Natural killer cell treated with Interleukin-12 subunit alpha and Interleukin-12 subunit beta and Interleukin-15 and Interleukin-18, amount 100 ng/mL, for 72 hours (primary cell): ENCODE data around the gene CDY2A. TPM values are rescaled to one million over a fixed set of nuclear protein-coding genes. Genes with fewer than 3 reads are reported as not detected.
"Not testable (repeated sequence)": the region's sequence is repeated elsewhere in the genome, so short reads cannot be mapped to it uniquely, and the experiment has no call there.

Experiments
- ATAC-seq, 2 donors: fragments of 150-1000 bp; cut with Tn5 transposase in 1 of 2; sonication (Bioruptor Pico), chemical (Tn5 transposase) in 1 of 2; 2 replicates each; pipeline ENCODE4 v1.10.0; 2021
- DNase-seq: peaks from one replicate; pipeline ENCODE4 v3.0.0; 2022; ENCODE audit warnings: low spot score
- H3K27ac Mint-ChIP-seq, 2 donors: 1 replicate in 1 of 2; 2 replicates in 1 of 2; pipeline ENCODE4 v1.8.0; 2022; ENCODE audit warnings: mixed read lengths in 2 of 2, mild to moderate bottlenecking in 1 of 2, moderate library complexity in 1 of 2
- H3K27me3 Mint-ChIP-seq, 2 donors: 1 replicate in 1 of 2; 2 replicates in 1 of 2; pipeline ENCODE4 v1.8.0; 2022; ENCODE audit warnings: mixed read lengths in 2 of 2
- H3K36me3 Mint-ChIP-seq: one replicate; pipeline ENCODE4 v1.8.0; 2022; ENCODE audit warnings: mixed read lengths
- H3K4me1 Mint-ChIP-seq, 2 donors: 1 replicate in 1 of 2; 2 replicates in 1 of 2; pipeline ENCODE4 v1.8.0; 2022; ENCODE audit warnings: low read depth in 2 of 2, mixed read lengths in 2 of 2, mild to moderate bottlenecking in 1 of 2
- H3K4me3 Mint-ChIP-seq: one replicate; pipeline ENCODE4 v1.8.0; 2022; ENCODE audit warnings: mixed read lengths
- H3K9me3 Mint-ChIP-seq: 2 replicates; pipeline ENCODE4 v1.8.0; 2022; ENCODE audit warnings: mixed read lengths
- total RNA-seq, 2 donors: library from RNA; stranded (reverse); gene quantifications; one replicate each; pipeline ENCODE4 v1.2.3, GENCODE V29; 2022

CDY2A gene
- total RNA-seq: not detected

GRCh38 chrY:18025487-18025886, at the start of gene CDY2A:
Gene CDY2A, plus strand, starts transcription at chrY:18025787. Its CDS starts 328 bp downstream, at chrY:18026115.
- H3K27me3 Mint-ChIP-seq, H3K27ac Mint-ChIP-seq, H3K4me1 Mint-ChIP-seq, H3K36me3 Mint-ChIP-seq, H3K9me3 Mint-ChIP-seq, DNase-seq, ATAC-seq, H3K4me3 Mint-ChIP-seq: not testable (repeated sequence)

GRCh38 chrY:17997586-17997985, 28.0 kb upstream of the CDY2A start:
- H3K4me3 Mint-ChIP-seq, H3K9me3 Mint-ChIP-seq, DNase-seq, H3K27me3 Mint-ChIP-seq, H3K36me3 Mint-ChIP-seq, H3K27ac Mint-ChIP-seq, H3K4me1 Mint-ChIP-seq, ATAC-seq: not testable (repeated sequence)

- not testable (repeated sequence) for H3K27me3 Mint-ChIP-seq, H3K4me3 Mint-ChIP-seq, H3K4me1 Mint-ChIP-seq, ATAC-seq, H3K9me3 Mint-ChIP-seq, H3K27ac Mint-ChIP-seq, H3K36me3 Mint-ChIP-seq, DNase-seq
Observed at GRCh38 chrY:17998266-17998665, 27.3 kb upstream of the CDY2A start.

- H3K4me3 Mint-ChIP-seq, DNase-seq, H3K36me3 Mint-ChIP-seq, H3K9me3 Mint-ChIP-seq, H3K27ac Mint-ChIP-seq, H3K4me1 Mint-ChIP-seq, H3K27me3 Mint-ChIP-seq, ATAC-seq: not testable (repeated sequence)
Observed at GRCh38 chrY:18023897-18024296, 1.7 kb upstream of the CDY2A start.

- H3K27me3 Mint-ChIP-seq, H3K4me3 Mint-ChIP-seq, ATAC-seq, DNase-seq, H3K9me3 Mint-ChIP-seq, H3K4me1 Mint-ChIP-seq, H3K27ac Mint-ChIP-seq, H3K36me3 Mint-ChIP-seq: not testable (repeated sequence)
Observed at GRCh38 chrY:18028845-18029244, 3.3 kb downstream of the CDY2A start.

GRCh38 chrY:18030178-18030577, 4.6 kb downstream of the CDY2A start:
- H3K27me3 Mint-ChIP-seq, ATAC-seq, H3K4me1 Mint-ChIP-seq, H3K9me3 Mint-ChIP-seq, DNase-seq, H3K27ac Mint-ChIP-seq, H3K4me3 Mint-ChIP-seq, H3K36me3 Mint-ChIP-seq: not testable (repeated sequence)

- not testable (repeated sequence) for H3K36me3 Mint-ChIP-seq, H3K4me1 Mint-ChIP-seq, H3K4me3 Mint-ChIP-seq, DNase-seq, H3K9me3 Mint-ChIP-seq, H3K27me3 Mint-ChIP-seq, ATAC-seq, H3K27ac Mint-ChIP-seq
Observed at GRCh38 chrY:18034100-18034814, 8.7 kb downstream of the CDY2A start.

GRCh38 chrY:18034864-18035263, 9.3 kb downstream of the CDY2A start:
- not testable (repeated sequence) for H3K27me3 Mint-ChIP-seq, H3K27ac Mint-ChIP-seq, H3K4me1 Mint-ChIP-seq, H3K9me3 Mint-ChIP-seq, DNase-seq, ATAC-seq, H3K4me3 Mint-ChIP-seq, H3K36me3 Mint-ChIP-seq

GRCh38 chrY:18044990-18045389, 19.4 kb downstream of the CDY2A start:
- not testable (repeated sequence) for H3K36me3 Mint-ChIP-seq, H3K4me1 Mint-ChIP-seq, H3K4me3 Mint-ChIP-seq, ATAC-seq, DNase-seq, H3K27ac Mint-ChIP-seq, H3K9me3 Mint-ChIP-seq, H3K27me3 Mint-ChIP-seq

GRCh38 chrY:18048149-18049040, 22.8 kb downstream of the CDY2A start:
- H3K27me3 Mint-ChIP-seq, H3K4me1 Mint-ChIP-seq, ATAC-seq, DNase-seq, H3K9me3 Mint-ChIP-seq, H3K36me3 Mint-ChIP-seq, H3K27ac Mint-ChIP-seq, H3K4me3 Mint-ChIP-seq: not testable (repeated sequence)

GRCh38 chrY:18049061-18049460, 23.5 kb downstream of the CDY2A start:
- not testable (repeated sequence) for ATAC-seq, H3K4me3 Mint-ChIP-seq, H3K9me3 Mint-ChIP-seq, H3K4me1 Mint-ChIP-seq, H3K27ac Mint-ChIP-seq, DNase-seq, H3K36me3 Mint-ChIP-seq, H3K27me3 Mint-ChIP-seq

- H3K36me3 Mint-ChIP-seq, H3K27ac Mint-ChIP-seq, H3K9me3 Mint-ChIP-seq, H3K4me1 Mint-ChIP-seq, DNase-seq, H3K27me3 Mint-ChIP-seq, H3K4me3 Mint-ChIP-seq, ATAC-seq: not testable (repeated sequence)
Observed at GRCh38 chrY:18056473-18056872, 30.9 kb downstream of the CDY2A start.

GRCh38 chrY:18073464-18073863, 47.9 kb downstream of the CDY2A start:
- not testable (repeated sequence) for ATAC-seq, DNase-seq, H3K27me3 Mint-ChIP-seq, H3K4me3 Mint-ChIP-seq, H3K27ac Mint-ChIP-seq, H3K36me3 Mint-ChIP-seq, H3K4me1 Mint-ChIP-seq, H3K9me3 Mint-ChIP-seq
